Colonic mucosa (tissue), 4 donors: ENCODE measurements around the gene DGKD. TPM values are rescaled to one million over a fixed set of nuclear protein-coding genes. Genes with fewer than 3 reads are reported as not detected.

Experiments used
- DNase-seq: peaks from one replicate; pipeline ENCODE4 v3.0.0-alpha.2; 2020
- H3K27ac ChIP-seq: fragments of 200-600 bp; one replicate; pipeline ENCODE4 v1.8.0; 2021
- H3K27me3 ChIP-seq: fragments of 200-600 bp; one replicate; pipeline ENCODE4 v1.8.0; 2021
- H3K36me3 ChIP-seq: fragments of 200-600 bp; one replicate; pipeline ENCODE4 v1.8.0; 2021
- H3K4me1 ChIP-seq: fragments of 200-600 bp; one replicate; pipeline ENCODE4 v1.8.0; 2021; ENCODE audit warnings: mild to moderate bottlenecking
- H3K4me3 ChIP-seq: fragments of 200-600 bp; one replicate; pipeline ENCODE4 v1.8.0; 2021
- H3K9ac ChIP-seq, 2 donors: one replicate each; pipeline ENCODE4 v1.7.0; 2013; ENCODE audit warnings: control low read depth in 2 of 2, low read depth in 2 of 2, low read length in 2 of 2
- H3K9me3 ChIP-seq: fragments of 200-600 bp; one replicate; pipeline ENCODE4 v1.8.0; 2021
- intact Hi-C: fragments of 100-400 bp; cut with DNase I; formaldehyde crosslinking; loops from one replicate; pipeline ENCODE4 v1.14.1; 2022
- total RNA-seq, 2 donors: library from RNA; stranded (reverse); fragmentation: NEBNext Ultra II Directional in 1 of 2; extraction: Animal tissue kit (Norgen Biotek cat#: 25700) in 1 of 2; gene quantifications; one replicate each; pipeline ENCODE4 v1.2.1, GENCODE V29; 2021
- TF ChIP-seq, protein P1 (sequence below): fragments of 200-600 bp; IDR thresholded peaks from one replicate; pipeline ENCODE4 v1.8.0; 2022; ENCODE audit warnings: antibody characterized with exemption, mild to moderate bottlenecking
- donor health status: healthy.
- donor health status: DM: no; HTN: no; CAD: no.
- donor health status: DM: no; HTN: no; CAD: no.

The DGKD gene
- total RNA-seq, 2 donors from 2014 or later = 64.4 to 94.6 TPM

DNA sequence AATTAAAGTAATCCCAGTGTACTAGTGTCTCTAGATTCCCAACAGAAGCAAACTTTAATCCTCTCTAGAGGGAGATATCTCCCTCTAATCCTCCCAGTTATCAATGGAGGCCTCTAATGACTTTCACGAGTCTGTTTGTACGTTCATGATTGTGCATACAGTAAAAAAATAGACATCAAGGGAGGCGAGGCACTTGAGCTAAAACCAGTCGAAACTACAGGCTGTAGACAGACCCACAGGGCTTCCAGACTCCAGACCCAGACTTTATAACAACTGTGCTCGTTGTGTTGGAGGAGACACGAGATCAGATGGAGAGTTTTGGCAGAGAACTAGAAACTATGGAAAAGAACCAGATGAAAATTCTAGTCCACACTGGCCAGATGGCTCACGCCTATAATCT is 7.0 kb downstream of the DGKD start:
- H3K4me1 ChIP-seq = no peaks in the 10 kb centered on the region
- H3K36me3 ChIP-seq = no peaks in the 10 kb centered on the region
- H3K9me3 ChIP-seq = no peaks in the 10 kb centered on the region
- H3K27me3 ChIP-seq = no peaks in the 10 kb centered on the region
- no peak overlapping the region for H3K4me3 ChIP-seq
- DNase-seq = no peak
- no peak overlapping the region for H3K27ac ChIP-seq
- TF ChIP-seq, protein P1, sequence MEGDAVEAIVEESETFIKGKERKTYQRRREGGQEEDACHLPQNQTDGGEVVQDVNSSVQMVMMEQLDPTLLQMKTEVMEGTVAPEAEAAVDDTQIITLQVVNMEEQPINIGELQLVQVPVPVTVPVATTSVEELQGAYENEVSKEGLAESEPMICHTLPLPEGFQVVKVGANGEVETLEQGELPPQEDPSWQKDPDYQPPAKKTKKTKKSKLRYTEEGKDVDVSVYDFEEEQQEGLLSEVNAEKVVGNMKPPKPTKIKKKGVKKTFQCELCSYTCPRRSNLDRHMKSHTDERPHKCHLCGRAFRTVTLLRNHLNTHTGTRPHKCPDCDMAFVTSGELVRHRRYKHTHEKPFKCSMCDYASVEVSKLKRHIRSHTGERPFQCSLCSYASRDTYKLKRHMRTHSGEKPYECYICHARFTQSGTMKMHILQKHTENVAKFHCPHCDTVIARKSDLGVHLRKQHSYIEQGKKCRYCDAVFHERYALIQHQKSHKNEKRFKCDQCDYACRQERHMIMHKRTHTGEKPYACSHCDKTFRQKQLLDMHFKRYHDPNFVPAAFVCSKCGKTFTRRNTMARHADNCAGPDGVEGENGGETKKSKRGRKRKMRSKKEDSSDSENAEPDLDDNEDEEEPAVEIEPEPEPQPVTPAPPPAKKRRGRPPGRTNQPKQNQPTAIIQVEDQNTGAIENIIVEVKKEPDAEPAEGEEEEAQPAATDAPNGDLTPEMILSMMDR = no peak
- no peak overlapping the region for H3K9ac ChIP-seq
- intact Hi-C loops = no loop called here

DNA sequence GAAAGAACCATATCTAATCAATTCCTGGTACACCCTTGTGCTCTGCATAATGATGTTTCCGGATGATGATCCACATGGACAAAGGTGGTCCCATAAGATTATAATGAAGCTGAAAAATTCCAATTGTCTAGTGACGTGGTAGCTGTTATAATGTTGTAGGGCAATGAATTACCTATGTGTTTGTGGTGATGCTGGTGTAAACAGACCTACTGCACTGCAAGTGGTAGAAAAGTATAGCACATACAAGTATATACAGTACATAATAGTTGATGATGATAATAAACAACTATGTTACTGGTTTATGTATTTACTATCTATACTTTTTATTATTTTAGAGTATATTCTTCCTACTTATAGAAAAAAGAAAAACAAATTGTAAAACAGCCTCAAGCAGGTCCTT is 8.4 kb downstream of the DGKD start:
- TF ChIP-seq, protein P1 = no peak
- Histone ChIP-seq H3K4me1 (no peaks in the 10 kb centered on the region), H3K4me3 (no peak overlapping the region), H3K36me3 (no peaks in the 10 kb centered on the region), H3K27ac (no peak overlapping the region), H3K27me3 (no peaks in the 10 kb centered on the region), H3K9me3 (no peaks in the 10 kb centered on the region), H3K9ac (no peak overlapping the region)
- DNase-seq = no peak
- intact Hi-C loops = no loop called here

DNA sequence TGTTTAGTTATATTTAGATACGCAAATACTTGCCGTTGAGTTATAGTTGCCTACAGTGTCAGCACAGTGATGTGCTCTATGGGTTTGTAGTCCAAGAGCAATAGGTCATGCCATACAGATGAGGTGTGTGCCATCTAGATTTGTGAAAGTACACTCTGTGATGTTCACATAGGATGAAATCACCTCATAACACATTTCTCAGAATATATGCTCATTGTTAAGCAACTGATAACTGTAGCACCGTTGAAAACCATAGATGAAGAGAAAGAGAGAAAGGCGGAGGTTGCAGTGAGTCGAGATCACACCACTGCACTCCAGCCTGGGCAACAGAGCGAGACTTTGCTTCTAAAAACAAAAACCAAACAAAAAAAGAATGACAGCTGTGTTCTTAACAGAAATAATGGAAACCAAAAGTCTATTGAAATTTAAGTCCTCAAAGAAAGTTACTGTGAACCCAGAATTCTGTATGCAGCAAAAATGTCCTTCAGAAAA is 9.5 kb downstream of the DGKD start:
- intact Hi-C loops = no loop called here
- DNase-seq = no peak
- no peak overlapping the region for H3K27ac ChIP-seq

DNA sequence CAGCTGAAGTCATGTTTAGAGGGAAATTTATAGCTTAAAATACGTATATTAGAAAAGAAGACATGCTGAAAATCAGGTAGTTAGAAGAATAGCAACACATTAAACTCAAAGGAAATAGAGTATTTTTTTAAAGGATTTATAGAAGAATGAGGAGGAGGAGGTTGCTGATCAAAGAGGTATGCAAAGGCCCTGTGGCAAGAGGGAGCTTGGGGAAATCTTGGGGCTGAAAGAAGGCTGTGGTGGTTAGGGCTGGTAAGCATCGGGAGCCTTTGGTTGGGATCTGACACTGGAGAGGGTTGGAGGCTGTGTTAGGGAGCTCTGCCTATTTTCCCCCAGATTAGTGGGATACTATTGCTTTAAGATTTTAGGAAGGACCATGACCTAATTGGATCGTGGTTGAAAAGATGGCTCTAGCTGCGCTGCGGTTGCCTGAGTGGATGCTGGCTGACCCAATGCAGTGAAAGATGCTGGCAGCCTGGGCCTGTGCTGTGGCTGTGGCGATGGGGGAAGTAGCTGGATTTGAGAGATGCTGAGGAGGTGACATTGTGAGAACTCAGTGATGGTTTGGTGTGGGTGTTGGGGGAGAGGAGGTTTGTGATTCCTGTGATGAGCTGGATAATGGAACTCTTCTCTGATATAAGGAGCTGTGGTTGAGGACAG is 11.7 kb downstream of the DGKD start:
- H3K36me3 ChIP-seq = no peaks in the 10 kb centered on the region
- H3K4me3 ChIP-seq = no peak overlapping the region
- no peak overlapping the region for H3K27ac ChIP-seq
- no peaks in the 10 kb centered on the region for H3K9me3 ChIP-seq
- no peak for DNase-seq
- TF ChIP-seq, protein P1 = no peak
- intact Hi-C loops = no loop called here
- H3K27me3 ChIP-seq = no peaks in the 10 kb centered on the region
- H3K9ac ChIP-seq = no peak overlapping the region
- no peaks in the 10 kb centered on the region for H3K4me1 ChIP-seq

More for the DNA sequence above, 9.5 kb downstream of the DGKD start:
- Histone ChIP-seq H3K4me1 (no peaks in the 10 kb centered on the region), H3K27me3 (no peaks in the 10 kb centered on the region), H3K9me3 (no peaks in the 10 kb centered on the region), H3K36me3 (no peaks in the 10 kb centered on the region), H3K9ac (no peak overlapping the region), H3K4me3 (no peak overlapping the region)
- TF ChIP-seq, protein P1 = no peak

DNA sequence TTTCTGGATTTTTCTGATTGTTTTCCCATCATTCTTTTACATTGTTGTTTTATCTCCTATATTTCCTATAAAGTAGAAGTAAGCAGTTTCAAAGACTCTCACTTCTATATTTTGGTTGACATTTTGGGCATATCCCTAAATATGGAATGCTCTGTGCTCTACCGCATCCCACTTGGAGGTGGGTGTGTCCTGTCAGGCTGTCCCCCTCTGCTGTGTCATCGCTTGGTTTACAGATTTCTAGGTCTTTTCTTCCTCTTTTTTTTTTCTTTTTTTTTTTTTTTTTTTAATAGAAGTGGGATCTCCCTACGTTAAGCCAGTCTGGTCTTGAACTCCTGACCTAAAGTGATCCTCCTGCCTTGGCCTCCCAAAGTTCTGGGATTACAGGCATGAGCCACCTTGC is 13.3 kb downstream of the DGKD start:
- H3K36me3 ChIP-seq = no peaks in the 10 kb centered on the region
- H3K4me1 ChIP-seq = no peaks in the 10 kb centered on the region
- no peak for DNase-seq
- H3K27ac ChIP-seq = no peak overlapping the region
- H3K9me3 ChIP-seq = no peaks in the 10 kb centered on the region
- no peaks in the 10 kb centered on the region for H3K27me3 ChIP-seq
- TF ChIP-seq, protein P1 = no peak
- H3K9ac ChIP-seq = no peak overlapping the region
- no peak overlapping the region for H3K4me3 ChIP-seq
- intact Hi-C loops = no loop called here
